Cortex of kidney (tissue), 1 donor: Measurements from ENCODE around the gene RAB11FIP3.

ENCODE experiments used
- DNase-seq: peaks from one replicate; lab custom pipeline; 2025; lab: John Stamatoyannopoulos, UW

The RAB11FIP3 gene

DNA sequence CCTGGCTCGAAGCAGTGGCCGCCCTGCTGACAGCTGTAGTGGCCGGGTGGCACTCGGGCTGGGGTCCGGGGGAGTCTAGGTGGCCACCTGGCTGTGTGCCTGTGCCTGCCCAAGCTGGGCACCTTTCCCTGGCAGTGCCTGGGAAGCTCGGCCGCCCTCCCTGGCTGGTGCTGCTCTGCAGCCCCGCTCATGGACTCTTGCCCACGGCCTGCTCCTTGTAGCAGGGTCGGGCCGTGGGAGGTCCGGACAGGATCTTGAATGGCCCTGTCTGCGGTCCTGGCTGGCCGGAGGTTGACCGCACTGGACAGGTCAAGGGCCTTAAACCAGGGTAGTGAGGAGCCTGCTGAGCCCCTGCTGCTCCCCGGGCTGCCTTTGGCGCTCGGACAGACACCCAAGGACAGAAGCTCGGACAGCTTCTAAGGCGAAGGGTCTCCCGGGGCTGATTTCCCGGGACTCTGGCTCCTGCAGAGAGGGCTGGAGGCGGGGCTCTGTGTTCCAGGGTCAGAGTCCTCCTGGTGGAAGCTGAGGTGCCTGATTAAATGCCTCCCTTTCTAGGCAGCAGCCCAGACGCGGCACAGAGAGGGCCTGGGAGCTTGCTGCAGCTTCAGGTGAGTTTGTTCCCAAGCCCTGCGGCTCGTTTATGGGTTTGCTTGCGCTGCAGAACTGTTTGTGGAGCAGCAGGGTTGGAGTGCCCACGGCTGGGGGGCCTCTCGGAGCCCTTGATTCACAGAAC is 108.1 kb downstream of the RAB11FIP3 start:
- DNase-seq, result no peak

DNA sequence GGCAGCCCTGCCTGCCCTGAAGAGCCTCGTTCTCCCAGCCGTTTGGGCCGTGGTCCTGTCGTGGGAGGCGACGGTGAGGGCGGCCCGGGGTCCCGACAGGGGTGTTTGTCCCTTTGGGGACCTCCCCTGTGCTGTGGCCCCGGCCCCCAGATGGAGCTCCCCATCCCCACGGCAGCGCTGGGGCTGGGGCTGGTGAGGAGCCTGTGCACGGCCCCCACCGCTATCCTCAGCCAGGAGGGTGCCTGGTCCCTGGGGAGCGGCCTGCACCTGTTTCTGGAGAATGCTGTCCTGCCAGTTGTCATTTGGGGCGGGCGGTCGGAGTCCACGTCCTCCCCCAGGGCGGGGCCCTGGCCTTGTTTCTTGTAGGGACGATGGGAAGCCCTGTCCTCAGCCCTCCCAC is 108.7 kb downstream of the RAB11FIP3 start:
- DNase-seq, result no peak

DNA sequence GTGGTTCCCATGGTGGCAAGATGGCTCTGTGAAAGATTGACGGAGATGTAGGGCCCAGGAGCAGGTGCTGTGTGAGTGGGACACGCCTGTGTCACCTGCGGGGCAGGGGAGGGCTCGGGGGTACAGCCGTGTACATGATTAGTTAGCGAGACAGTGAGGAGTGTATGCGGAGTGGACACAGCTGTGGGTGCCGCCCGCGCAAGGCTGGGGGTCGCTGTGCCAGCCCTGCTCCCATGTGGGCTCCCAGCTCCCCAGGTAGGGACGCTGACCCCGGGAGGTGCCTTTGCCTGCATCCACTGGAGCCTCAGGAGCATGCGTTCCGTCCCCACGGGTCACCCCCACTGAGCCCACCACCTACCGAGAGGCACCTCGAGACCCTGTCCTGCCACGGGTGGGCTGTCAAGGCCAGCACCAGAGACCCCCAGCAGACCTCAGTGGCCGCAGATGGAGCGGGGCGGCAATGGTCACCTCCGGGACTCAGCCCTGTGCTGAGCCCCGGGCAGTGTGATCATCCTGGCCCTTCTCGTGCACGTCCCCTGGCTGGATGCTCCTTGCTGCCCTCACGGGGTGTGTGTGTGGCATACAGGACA is 109.5 kb downstream of the RAB11FIP3 start:
- DNase-seq, result no peak

DNA sequence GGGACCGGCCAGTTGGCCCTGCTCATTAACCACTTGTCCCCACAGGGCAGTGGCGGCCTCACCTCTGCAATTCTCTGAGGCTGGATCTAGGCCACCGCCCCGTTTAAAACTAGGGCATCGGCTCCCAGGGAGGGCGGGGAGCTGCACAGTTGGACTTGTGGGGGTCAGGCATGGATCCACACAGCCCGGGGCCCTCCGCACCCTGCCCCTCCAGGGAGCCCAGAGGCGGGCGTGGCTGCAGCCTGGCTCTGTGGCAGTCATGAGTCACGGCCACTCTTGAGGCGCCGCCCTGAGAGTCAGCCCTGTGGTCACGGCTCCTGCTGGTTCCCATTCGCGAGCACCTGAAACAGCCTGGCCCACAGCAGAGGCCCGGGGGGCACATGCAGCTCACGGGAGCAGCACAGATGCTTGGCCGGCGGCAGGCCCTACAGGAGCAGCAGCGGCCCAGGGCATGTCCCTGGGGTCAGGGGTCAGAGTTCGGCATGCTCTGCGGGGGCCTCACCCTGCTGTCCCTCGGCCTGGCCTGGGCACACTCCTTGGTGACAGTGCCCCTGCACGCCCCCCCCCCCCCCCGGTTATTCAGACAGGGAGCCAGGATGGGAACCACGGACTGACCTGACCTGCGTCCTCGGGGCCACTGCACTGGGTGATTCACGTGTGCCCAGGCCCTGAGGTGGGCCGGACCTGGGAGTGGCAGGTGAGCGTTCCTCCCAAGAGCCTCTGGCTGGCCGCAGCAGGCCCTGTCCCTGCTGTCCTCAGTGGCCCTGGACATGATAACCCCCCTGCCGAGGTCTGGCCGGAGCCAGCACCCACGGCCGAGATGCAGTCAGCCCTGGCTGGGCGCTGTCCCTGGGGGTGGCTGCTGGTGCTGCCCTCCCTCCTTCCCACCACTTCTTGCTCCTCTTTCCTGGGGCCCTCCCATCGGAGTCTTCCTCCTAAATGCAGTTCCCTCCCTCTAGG is 110.3 kb downstream of the RAB11FIP3 start:
- no peak for DNase-seq

DNA sequence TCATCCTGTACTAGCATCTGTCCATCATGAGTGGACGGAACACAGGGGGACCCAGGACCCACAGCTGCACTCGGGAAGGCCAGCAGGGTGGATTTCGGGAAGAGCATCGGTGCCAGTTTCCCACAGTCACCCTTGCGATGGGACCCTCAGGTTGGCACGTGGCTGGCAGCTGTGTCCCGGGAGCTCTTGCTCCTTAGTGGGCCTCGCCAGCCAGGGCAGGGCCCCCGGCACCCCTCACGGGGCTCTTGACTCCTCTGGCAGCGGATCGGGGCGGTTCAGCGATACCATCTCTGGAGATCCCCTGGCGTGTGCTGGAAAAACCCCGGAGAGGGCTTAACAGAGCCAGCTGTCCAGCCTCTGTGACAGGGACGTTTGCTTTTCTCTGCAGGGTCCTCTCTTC is 111.3 kb downstream of the RAB11FIP3 start:
- no peak for DNase-seq

GRCh38 chr16:537415-538335 is 112.2 kb downstream of the RAB11FIP3 start:
- DNase-seq, result no peak

- DNase-seq, result no peak
Measured at GRCh38 chr16:539901-540530, 114.6 kb downstream of the RAB11FIP3 start.

DNA sequence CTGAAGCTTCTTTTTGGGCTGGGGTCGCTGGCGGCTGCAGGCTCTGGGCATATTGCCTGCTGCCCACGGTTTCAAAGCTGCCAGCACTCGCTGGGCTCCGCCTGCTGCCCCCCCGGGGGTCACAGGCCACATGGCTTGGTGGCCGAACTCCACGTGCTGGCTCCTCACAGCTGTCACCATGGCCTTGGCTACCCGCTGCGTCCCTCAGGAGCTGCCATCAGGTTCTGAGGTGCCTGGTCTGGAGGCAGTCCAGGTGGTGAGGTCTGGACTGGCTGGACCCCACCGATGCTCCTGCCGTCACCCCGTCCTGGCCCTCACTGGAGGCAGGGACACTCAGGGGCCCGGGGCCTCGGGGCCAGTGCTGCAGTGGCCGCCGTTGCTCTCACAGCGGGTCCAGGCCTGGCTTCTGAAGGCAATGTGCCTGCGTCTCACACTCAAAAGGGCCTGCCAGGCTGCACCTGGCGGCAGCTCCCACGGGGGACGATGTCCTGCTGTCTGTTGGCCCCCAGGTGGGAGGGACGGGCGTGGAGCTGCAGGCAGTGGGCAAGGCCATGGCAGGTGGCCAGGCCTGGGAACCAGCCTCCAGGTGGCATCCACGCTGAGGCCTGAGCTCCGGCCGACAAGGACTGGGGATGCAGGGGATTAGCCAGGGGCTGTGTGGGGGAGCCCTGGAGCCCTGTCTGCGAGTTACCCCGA is 115.3 kb downstream of the RAB11FIP3 start:
- no peak for DNase-seq

- DNase-seq, result no peak
Measured at GRCh38 chr16:543301-544164, 118.1 kb downstream of the RAB11FIP3 start.

DNA sequence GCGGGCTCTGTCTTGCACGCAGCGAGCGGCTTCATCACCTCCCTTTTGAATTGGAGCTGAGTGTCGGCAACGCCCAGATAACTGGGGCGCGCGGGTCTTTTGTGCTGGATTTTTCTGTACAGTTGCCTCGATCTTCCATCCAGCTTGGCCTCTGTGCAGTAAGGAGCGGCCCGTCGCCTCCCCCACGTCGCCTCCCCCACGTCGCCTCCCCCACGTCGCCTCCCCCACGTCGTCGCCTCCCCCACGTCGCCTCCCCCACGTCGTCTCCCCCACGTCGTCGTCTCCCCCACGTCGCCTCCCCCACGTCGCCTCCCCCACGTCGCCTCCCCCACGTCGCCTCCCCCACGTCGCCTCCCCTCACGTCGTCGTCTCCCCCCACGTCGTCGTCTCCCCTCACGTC is 119.1 kb downstream of the RAB11FIP3 start:
- no peak for DNase-seq

DNA sequence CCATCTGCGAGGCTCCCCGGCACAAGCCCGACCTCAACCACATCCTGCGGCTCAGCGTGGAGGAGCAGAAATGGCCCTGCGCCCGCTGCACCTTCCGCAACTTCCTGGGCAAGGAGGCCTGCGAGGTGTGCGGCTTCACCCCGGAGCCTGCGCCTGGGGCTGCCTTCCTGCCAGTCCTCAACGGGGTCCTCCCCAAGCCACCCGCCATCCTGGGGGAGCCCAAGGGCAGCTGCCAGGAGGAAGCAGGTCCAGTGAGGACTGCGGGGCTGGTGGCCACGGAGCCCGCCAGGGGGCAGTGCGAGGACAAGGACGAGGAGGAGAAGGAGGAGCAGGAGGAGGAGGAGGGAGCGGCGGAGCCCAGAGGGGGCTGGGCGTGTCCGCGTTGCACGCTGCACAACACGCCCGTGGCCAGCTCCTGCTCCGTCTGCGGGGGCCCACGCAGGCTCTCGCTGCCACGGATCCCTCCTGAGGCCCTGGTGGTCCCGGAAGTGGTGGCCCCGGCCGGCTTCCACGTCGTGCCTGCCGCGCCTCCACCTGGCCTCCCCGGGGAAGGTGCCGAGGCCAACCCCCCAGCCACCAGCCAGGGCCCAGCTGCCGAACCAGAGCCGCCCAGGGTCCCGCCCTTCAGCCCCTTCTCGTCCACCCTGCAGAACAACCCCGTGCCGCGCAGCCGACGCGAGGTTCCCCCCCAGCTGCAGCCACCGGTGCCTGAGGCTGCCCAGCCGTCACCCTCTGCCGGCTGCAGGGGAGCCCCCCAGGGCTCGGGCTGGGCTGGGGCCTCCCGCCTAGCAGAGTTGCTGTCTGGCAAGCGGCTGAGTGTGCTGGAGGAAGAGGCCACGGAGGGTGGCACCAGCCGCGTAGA is 121.7 kb downstream of the RAB11FIP3 start:
- DNase-seq, result no peak

GRCh38 chr16:548586-548985 is 123.1 kb downstream of the RAB11FIP3 start:
- no peak for DNase-seq

- DNase-seq, result no peak
Measured at GRCh38 chr16:549544-550263, 124.3 kb downstream of the RAB11FIP3 start.

- no peak for DNase-seq
Measured at GRCh38 chr16:551210-551609, 125.8 kb downstream of the RAB11FIP3 start.

DNA sequence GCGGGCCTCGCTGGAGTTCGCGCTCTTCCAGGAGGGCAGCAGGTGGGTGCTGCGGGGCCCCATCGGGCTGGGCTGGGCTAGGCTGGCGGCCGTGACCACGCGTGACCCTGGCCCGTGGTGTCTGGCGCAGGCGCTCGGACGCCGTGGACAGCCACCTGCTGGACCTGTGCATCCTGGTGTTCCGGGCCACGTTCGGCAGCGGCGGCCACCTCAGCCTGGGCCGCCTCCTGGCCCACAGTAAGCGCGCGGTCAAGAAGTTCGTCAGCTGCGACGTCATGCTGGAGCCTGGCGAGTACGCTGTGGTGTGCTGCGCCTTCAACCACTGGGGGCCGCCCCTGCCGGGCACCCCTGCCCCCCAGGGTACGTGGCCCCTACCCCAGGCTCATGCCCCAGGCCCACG is 126.7 kb downstream of the RAB11FIP3 start:
- no peak for DNase-seq

DNA sequence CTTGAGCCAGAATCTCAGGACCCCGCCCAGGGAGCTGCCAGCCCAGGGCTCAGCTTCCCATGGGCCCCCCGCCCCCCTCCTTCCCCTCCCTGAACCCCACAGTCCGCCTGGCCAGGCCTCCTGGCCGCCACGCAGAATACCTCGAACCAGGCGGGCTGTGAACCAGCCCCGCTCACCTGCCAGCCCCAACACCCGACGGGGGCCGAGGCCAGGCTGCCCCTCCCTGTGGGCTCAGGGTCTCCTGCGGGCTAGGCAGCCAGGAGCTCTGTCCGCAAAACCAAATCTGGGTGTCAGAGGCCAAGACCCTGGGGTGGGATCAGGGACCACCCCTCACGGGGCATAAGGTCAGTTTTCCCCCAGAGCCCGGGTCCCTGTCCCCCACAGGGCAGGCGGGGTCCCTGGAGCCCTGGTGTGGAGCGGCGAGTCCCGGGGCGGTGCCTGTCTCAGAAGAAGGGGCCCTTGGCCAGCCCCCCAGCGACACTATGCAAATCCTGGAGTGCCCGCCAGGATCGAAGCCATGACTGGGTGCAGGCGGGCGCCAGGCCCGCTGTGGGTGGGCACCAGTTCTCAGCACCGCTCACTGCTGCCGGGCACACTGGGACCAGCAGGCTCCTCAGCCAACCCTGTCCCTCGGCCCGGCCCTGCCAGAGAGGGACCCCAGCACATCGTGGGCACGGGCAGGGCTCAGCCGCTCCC is 128.3 kb downstream of the RAB11FIP3 start:
- no peak for DNase-seq

DNA sequence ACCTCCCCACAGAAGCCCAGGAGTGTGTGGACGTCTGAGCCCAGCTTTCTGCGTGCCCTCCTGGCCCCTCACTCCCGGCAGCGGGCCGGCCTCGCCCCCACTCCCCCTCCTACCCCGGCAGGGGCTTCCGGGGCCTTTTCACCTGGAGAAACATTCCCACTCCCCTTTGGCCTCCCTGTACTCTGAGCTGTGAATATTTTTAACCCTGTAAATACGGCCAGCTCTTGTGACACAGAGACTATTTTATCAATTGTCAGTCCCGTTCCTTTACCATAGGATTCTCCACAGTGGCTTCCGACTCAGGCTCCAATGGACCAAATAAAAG is 128.8 kb downstream of the RAB11FIP3 start:
- DNase-seq, result no peak
